Measurements from ENCODE around the gene HOXA7. TPM values are rescaled to one million over a fixed set of nuclear protein-coding genes. Genes with fewer than 3 reads are reported as not detected.

The HOXA7 gene
- total and polyA plus RNA-seq, 2 of the 8 experiments (the other 6 are each of a cell fraction or from before 2014, with no cell fraction given): 0.03 TPM; not detected in 1

DNA sequence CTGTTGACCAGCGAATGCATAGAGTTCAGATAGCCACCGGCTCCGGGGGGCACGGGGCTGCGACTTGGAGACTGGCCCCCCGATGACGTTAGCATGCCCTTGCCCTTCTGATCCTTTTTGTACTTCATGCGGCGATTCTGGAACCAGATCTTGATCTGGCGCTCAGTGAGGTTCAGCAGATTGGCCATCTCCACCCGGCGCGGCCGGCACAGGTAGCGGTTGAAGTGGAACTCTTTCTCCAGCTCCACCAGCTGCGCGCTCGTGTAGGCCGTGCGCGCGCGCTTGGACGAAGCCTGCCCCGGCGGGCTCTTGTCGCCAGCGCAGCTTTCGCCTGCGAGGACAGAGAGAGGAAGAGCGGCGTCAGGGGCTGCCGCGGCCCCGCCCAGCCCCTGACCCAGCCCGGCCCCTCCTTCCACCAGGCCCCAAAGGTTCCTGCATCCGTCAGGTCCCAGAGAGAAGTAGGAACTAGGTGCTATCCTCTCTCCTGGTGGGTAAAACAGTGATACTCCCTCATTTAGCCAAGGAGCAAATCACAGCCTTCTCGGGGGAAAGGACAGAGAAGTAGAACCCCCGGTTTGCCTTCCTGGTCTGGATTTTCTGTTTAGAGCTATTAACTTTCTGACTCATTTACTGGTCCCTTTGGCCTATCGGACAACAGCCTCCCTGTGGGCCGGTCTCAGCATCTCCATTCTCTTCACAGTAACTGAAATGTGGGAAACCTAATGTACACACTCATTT, 47.9 kb downstream of the HOXA7 start:
- no peak overlapping the region for H2BK12ac ChIP-seq (ENCODE audit: low read depth, low read length)
- H3K56ac ChIP-seq (replicated peaks; ENCODE audit: insufficient read length, low read depth, low read length): no peak overlapping the region
- H3K4me3 ChIP-seq (ENCODE audit: extremely low read depth in 1 of 4, insufficient read depth in 2 of 4, low read depth in 3 of 4, low read length in 4 of 4): peak overlapping the region in 1 of 4 experiments; percentile 45; a peak in 5 of 8 replicates
- H3K4ac ChIP-seq (replicated peaks; ENCODE audit: insufficient read length, low read depth, low read length): no peak overlapping the region
- no peak overlapping the region for H4K91ac ChIP-seq (replicated peaks; ENCODE audit: insufficient read length, low read length)
- H2AK5ac ChIP-seq (ENCODE audit: low read depth, low read length): no peak overlapping the region
- FAIRE-seq (no peak), DNase-seq (ENCODE audit: low read depth in 1 of 2, low spot score in 2 of 2) (peak in 1 of 2 experiments; percentile 76)
- H3K36me3 ChIP-seq (ENCODE audit: control insufficient read depth in 2 of 4, insufficient read depth in 4 of 4, low read length in 3 of 4): peaks cover 0 to 8% (median 0%) of the 10 kb centered on the region in 4 experiments; a peak in 2 of 8 replicates
- H2AFZ ChIP-seq (ENCODE audit: low read length): no peak overlapping the region
- CTCF ChIA-PET (ENCODE audit: partially characterized antibody): interaction anchor here (0.6 to 4.1 kb wide), 12 partner anchors 11 to 1409 kb away, joined by 3 to 14 read pairs (median 4); partner anchors contain the start of genes HOXA5 and HOXA7
- no peak overlapping the region for H3K9ac ChIP-seq (replicated peaks in 1 of 4; ENCODE audit: extremely low read depth in 1 of 4, low read depth in 3 of 4, low read length in 3 of 4)
- no peak overlapping the region for H2BK5ac ChIP-seq (ENCODE audit: low read depth, low read length)
- H4K8ac ChIP-seq (ENCODE audit: extremely low read depth, insufficient read depth, low read length): no peak overlapping the region
- peak overlapping the region; percentile 54 to 65 for H3K4me2 ChIP-seq (ENCODE audit: insufficient read depth in 1 of 2, low read depth in 2 of 2, low read length in 2 of 2)
- H3K23ac ChIP-seq (ENCODE audit: insufficient read length): no peak overlapping the region
- peaks cover 0 to 22% (median 8%) of the 10 kb centered on the region in 4 experiments; a peak in 5 of 7 replicates for H3K4me1 ChIP-seq (replicated peaks in 1 of 4; ENCODE audit: control insufficient read depth in 3 of 4, insufficient read depth in 4 of 4, low read length in 3 of 4)
- H3K23me2 ChIP-seq (ENCODE audit: low read depth, low read length): no peaks in the 10 kb centered on the region
- peaks cover 95 to 100% (median 99%) of the 10 kb centered on the region in 4 experiments for H3K27me3 ChIP-seq (replicated peaks in 1 of 4; ENCODE audit: control insufficient read depth in 3 of 4, extremely low read depth in 1 of 4, insufficient read depth in 3 of 4, low read length in 3 of 4)
- H3K79me2 ChIP-seq (ENCODE audit: control insufficient read depth in 1 of 2, insufficient read depth in 2 of 2, low read length in 2 of 2): no peaks in the 10 kb centered on the region
- no peak overlapping the region for H3K18ac ChIP-seq (ENCODE audit: extremely low read depth, low read length)
- H3K27ac ChIP-seq (ENCODE audit: low read depth, low read length): no peak overlapping the region
- H3K9me3 ChIP-seq (ENCODE audit: insufficient read depth in 2 of 2, low read depth in 1 of 2, low read length in 1 of 2): no peaks in the 10 kb centered on the region
- H2BK120ac ChIP-seq (replicated peaks; ENCODE audit: low read depth, low read length): no peak overlapping the region
- no peak overlapping the region for H4K5ac ChIP-seq (ENCODE audit: insufficient read length, low read depth, low read length)
- 7% methylated on average over 30 of the region's 41 CpGs; no CpG with 5 or more reads in 1 of the 2 experiments for WGBS, 2 experiments (ENCODE audit: extremely low coverage in 1 of 2, insufficient coverage in 1 of 2, insufficient read length in 1 of 2, insufficient replicate concordance in 2 of 2, low coverage in 1 of 2, low lambda C conversion rate in 2 of 2, missing lambda C conversion rate in 1 of 2)
- peaks cover 22 to 34% of the 10 kb centered on the region in 2 experiments for H4K20me1 ChIP-seq (replicated peaks in 1 of 2; ENCODE audit: control insufficient read depth in 1 of 2, insufficient read depth in 2 of 2, low read length in 2 of 2)
- POLR2A ChIA-PET (ENCODE audit: partially characterized antibody): interaction anchor here (1.0 to 1.2 kb wide), 2 partner anchors 11 kb away, joined by 3 read pairs; no protein-coding TSS in a partner anchor
- H2BK20ac ChIP-seq (ENCODE audit: low read length): no peak overlapping the region
- H3K14ac ChIP-seq (ENCODE audit: insufficient read length): no peak overlapping the region
- no peak overlapping the region for H2BK15ac ChIP-seq (ENCODE audit: low read length)
- H3K79me1 ChIP-seq (ENCODE audit: low read depth, low read length): no peaks in the 10 kb centered on the region
- TF ChIP-seq MAFK (IDR thresholded peaks at IDR 0.05; ENCODE audit: low read depth, low read length): no peak
- TF ChIP-seq CBX8 (IDR thresholded peaks at IDR 0.05; ENCODE audit: borderline replicate concordance, low read depth, low read length): 0 out of 2 replicates have a peak, but pooled peaks have one; percentile 32
- TF ChIP-seq ASH2L (IDR thresholded peaks at IDR 0.05; ENCODE audit: low read length): no peak
- TF ChIP-seq KDM4A (IDR thresholded peaks at IDR 0.05; ENCODE audit: low read depth, low read length, severe bottlenecking): no peak
- no peak for TF ChIP-seq SIN3A (conservative IDR thresholded peaks at IDR 0.05 in 1 of 2, IDR thresholded peaks at IDR 0.05 in 1 of 2; ENCODE audit: low read depth in 1 of 2, low read length in 2 of 2)
- TF ChIP-seq JUND (IDR thresholded peaks at IDR 0.05; ENCODE audit: low read length): no peak
- TF ChIP-seq SAP30 (IDR thresholded peaks at IDR 0.05; ENCODE audit: insufficient read depth, insufficient replicate concordance, low read length): no peak
- no peak for TF ChIP-seq POU5F1 (IDR thresholded peaks at IDR 0.05; ENCODE audit: low read depth, low read length)
- no peak for TF ChIP-seq NRF1 (IDR thresholded peaks at IDR 0.05; ENCODE audit: low read depth, low read length)
- TF ChIP-seq SUZ12 (IDR thresholded peaks at IDR 0.05; ENCODE audit: low read length): peak; percentile 90
- no peak for TF ChIP-seq CEBPB (IDR thresholded peaks at IDR 0.05; ENCODE audit: low read depth, low read length)
- TF ChIP-seq POLR2A (IDR thresholded peaks at IDR 0.05; ENCODE audit: control extremely low read depth in 1 of 2, low read depth in 2 of 2, low read length in 2 of 2): no peak
- no peak for TF ChIP-seq RXRA (IDR thresholded peaks at IDR 0.05; ENCODE audit: insufficient read depth, low read depth, low read length)

All from H1 (cell line).